GM12864 (cell line): ENCODE data around the gene SNX8.

Experiments used
- DNase-seq: peaks from one replicate; pipeline ENCODE4 v3.0.0-alpha.2; 2011; ENCODE audit warnings: low read depth
- H3K4me3 ChIP-seq: 2 replicates; pipeline ENCODE4 v1.5.1; 2011; ENCODE audit warnings: mild to moderate bottlenecking, low read depth, low read length, control low read depth
- CTCF ChIP-seq: IDR thresholded peaks from 2 replicates; pipeline ENCODE4 v1.5.1; 2011; ENCODE audit warnings: low read depth, mild to moderate bottlenecking, moderate library complexity, low read length, control low read depth, inconsistent platforms; ENCODE audit errors: missing control alignments

SNX8 gene

GRCh38 chr7:2357165-2357564, 42.9 kb upstream of the SNX8 start:
- no peak for DNase-seq
- no peak overlapping the region for H3K4me3 ChIP-seq

GRCh38 chr7:2355705-2356008, 41.4 kb upstream of the SNX8 start:
- TF ChIP-seq CTCF, result no peak
- H3K4me3 ChIP-seq, result peak overlapping the region; percentile 99

More at GRCh38 chr7:2357165-2357564, 42.9 kb upstream of the SNX8 start:
- no peak for TF ChIP-seq CTCF

DNA sequence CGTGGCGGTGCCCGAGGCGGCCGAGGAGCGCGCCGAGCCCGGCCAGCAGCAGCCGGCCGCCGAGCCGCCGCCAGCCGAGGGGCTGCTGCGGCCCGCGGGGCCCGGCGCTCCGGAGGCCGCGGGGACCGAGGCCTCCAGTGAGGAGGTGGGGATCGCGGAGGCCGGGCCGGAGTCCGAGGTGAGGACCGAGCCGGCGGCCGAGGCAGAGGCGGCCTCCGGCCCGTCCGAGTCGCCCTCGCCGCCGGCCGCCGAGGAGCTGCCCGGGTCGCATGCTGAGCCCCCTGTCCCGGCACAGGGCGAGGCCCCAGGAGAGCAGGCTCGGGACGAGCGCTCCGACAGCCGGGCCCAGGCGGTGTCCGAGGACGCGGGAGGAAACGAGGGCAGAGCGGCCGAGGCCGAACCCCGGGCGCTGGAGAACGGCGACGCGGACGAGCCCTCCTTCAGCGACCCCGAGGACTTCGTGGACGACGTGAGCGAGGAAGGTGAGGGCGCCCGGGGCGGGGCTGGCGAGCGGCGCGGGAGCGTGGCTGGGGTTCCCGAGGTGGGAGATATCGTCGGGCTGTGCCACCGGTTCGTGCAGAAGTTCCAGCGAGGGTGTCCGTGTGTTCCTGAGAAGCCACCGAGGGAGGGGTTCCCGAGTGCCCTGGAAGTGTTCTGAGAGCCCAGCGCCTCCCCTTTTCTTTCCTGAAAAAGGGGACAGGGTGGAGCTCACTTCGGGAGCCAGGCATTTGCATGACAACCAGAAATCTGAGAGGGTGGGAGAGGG, 40.9 kb upstream of the SNX8 start:
- no peak for TF ChIP-seq CTCF
- H3K4me3 ChIP-seq, result peak overlapping the region; percentile 99
- DNase-seq, result no peak

More at GRCh38 chr7:2355705-2356008, 41.4 kb upstream of the SNX8 start:
- no peak for DNase-seq

DNA sequence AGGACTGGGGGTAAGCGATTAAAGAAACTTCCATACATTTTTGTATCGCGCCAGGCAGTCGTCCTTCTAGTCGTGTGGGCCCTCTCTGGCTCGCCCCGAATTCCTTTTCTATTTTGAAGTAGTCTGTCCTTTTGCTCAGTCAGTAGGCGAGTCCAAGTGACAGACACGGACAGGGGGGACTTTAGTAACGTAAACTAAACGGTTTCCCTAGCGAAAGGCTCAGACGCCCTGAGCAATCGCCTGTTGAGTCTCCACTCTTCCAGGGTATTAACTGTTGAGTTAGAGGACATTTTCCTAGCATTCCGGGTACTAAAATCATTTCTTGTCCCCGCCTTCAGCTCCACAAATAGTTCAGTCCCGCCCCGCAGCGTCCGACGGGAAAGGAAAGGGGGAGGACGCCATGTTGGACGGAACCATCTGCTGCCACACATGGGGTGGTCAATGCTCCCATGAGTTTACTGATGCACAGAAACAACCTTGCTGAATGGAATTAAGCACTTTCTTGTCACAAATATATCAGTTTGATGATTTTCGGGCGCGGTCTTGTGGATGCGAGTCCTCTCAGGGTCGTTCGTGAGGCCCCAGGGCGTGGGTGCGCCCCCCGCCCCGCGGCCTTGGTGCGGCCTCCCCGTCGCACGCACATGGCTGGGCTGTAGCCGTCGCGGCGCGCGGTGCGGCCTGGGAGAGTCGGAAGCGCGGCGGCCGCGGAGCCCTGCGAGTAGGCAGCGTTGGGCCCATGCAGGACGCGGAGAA, 40.1 kb upstream of the SNX8 start, which contains the start of gene EIF3B:
TSS of gene EIF3B (plus strand) at position 642 of the 753 bp plus-strand sequence. CDS start at position 737, 95 bp downstream.
- peak within 1 kb of the TSS; percentile 99 for H3K4me3 ChIP-seq
- DNase-seq, result peak; percentile 85
- no peak for TF ChIP-seq CTCF

- H3K4me3 ChIP-seq, result peak overlapping the region; percentile 99
- peak; percentile 70 for DNase-seq
- no peak for TF ChIP-seq CTCF
Measured at GRCh38 chr7:2353936-2354185, 39.6 kb upstream of the SNX8 start.

- no peak for DNase-seq
- no peak for TF ChIP-seq CTCF
- H3K4me3 ChIP-seq, result peak overlapping the region; percentile 99
Measured at GRCh38 chr7:2353113-2353935, 39.1 kb upstream of the SNX8 start.
